ENCODE measurements around the gene M1AP. TPM values are rescaled to one million over a fixed set of nuclear protein-coding genes. Genes with fewer than 3 reads are reported as not detected.

Gene M1AP
- total RNA-seq, 1 experiment from 2014 or later: 7.6 TPM

GRCh38 chr2:74573747-74574562, 74.2 kb downstream of the M1AP start:
- H3K9ac ChIP-seq (ENCODE audit: extremely low read depth, insufficient read length, low read length): no peak overlapping the region
- no peak overlapping the region for H3K14ac ChIP-seq (ENCODE audit: insufficient read depth, low read length)
- no peaks in the 10 kb centered on the region for H3K79me1 ChIP-seq (ENCODE audit: insufficient read depth, low read depth, low read length, poor library complexity, severe bottlenecking)
- H3K4ac ChIP-seq (ENCODE audit: low read depth, low read length): no peak overlapping the region
- H4K20me1 ChIP-seq (ENCODE audit: control insufficient read depth, insufficient read depth, insufficient read length): no peaks in the 10 kb centered on the region
- H3K4me2 ChIP-seq (ENCODE audit: insufficient read depth, insufficient read length, low read length): no peak overlapping the region
- no peak overlapping the region for H2BK12ac ChIP-seq (ENCODE audit: insufficient read length, low read depth, low read length)
- no peak for TF ChIP-seq CTCF (conservative IDR thresholded peaks at IDR 0.05)
- no peak overlapping the region for H3K56ac ChIP-seq (ENCODE audit: insufficient read length, low read depth, low read length)
- H3K79me2 ChIP-seq (ENCODE audit: insufficient read depth, low read length): no peaks in the 10 kb centered on the region
- no peak overlapping the region for H2BK20ac ChIP-seq (ENCODE audit: low read depth, low read length, poor library complexity, severe bottlenecking)
- no peak for DNase-seq
- H4K5ac ChIP-seq (ENCODE audit: insufficient read length, low read depth, low read length): no peak overlapping the region
- H3K27me3 Mint-ChIP-seq (ENCODE audit: low read depth): peaks cover 3% of the 10 kb centered on the region; the same call in 1 of the 2 replicates
- H3K18ac ChIP-seq (ENCODE audit: insufficient read length, low read depth, low read length): no peak overlapping the region
- no peaks in the 10 kb centered on the region for H3K9me3 Mint-ChIP-seq
- no CpG with 5 or more reads among the region's 7 CpGs for WGBS (ENCODE audit: extremely low coverage, insufficient read length, low lambda C conversion rate)
- H3K4me1 Mint-ChIP-seq: peaks cover 2 to 3% of the 10 kb centered on the region in 2 experiments; a peak in 1 of 4 replicates
- H4K91ac ChIP-seq (ENCODE audit: insufficient read length, low read depth, low read length): no peak overlapping the region
- H4K8ac ChIP-seq (replicated peaks; ENCODE audit: insufficient read length, low read depth, low read length): no peak overlapping the region
- no peaks in the 10 kb centered on the region for H3K27me3 ChIP-seq (ENCODE audit: insufficient read depth, low read length)
- H2AK5ac ChIP-seq (ENCODE audit: insufficient read length, low read length): no peak overlapping the region
- H2AFZ ChIP-seq (ENCODE audit: low read length): no peak overlapping the region
- no peak overlapping the region for H3T11ph ChIP-seq (ENCODE audit: low read length)
- no peak overlapping the region for H2BK120ac ChIP-seq (ENCODE audit: low read depth, low read length, poor library complexity, severe bottlenecking)
- no peak overlapping the region for H3K4me3 Mint-ChIP-seq
- no peak overlapping the region for H3K27ac Mint-ChIP-seq
- no peaks in the 10 kb centered on the region for H3K9me3 ChIP-seq (ENCODE audit: control insufficient read depth, low read depth, low read length)
- no peaks in the 10 kb centered on the region for H3K23me2 ChIP-seq (ENCODE audit: insufficient read length, low read depth, low read length, poor library complexity, severe bottlenecking)
- H3K36me3 Mint-ChIP-seq (ENCODE audit: insufficient read depth in 1 of 3, low read depth in 3 of 3): no peaks in the 10 kb centered on the region
- H2BK15ac ChIP-seq (ENCODE audit: low read depth, low read length): no peak overlapping the region
- no peaks in the 10 kb centered on the region for H3K4me1 ChIP-seq (ENCODE audit: insufficient read depth, low read length)
- H3K27ac ChIP-seq (ENCODE audit: insufficient read length, low read depth, low read length): no peak overlapping the region
- H2BK5ac ChIP-seq (ENCODE audit: insufficient read length, low read length): no peak overlapping the region
- no peak overlapping the region for H3K23ac ChIP-seq (ENCODE audit: insufficient read length, low read depth, low read length)
